Measurements from ENCODE around the gene ARID3A. TPM values are rescaled to one million over a fixed set of nuclear protein-coding genes. Genes with fewer than 3 reads are reported as not detected.
A peak's percentile ranks its signal among the peaks of the same experiment; 100 is the strongest.

Gene ARID3A
- total RNA-seq, 2 experiments from 2014 or later: 25.1 to 36.0 TPM

- Mint-ChIP-seq H3K9me3 (ENCODE audit: low read depth) (peaks cover 2% of the 10 kb centered on the region), H3K27me3 (no peaks in the 10 kb centered on the region), H3K27ac (no peak overlapping the region), H3K4me1 (peaks cover 4% of the 10 kb centered on the region), H3K36me3 (ENCODE audit: low read depth) (peaks cover 13% of the 10 kb centered on the region), H3K4me3 (no peak overlapping the region)
- POLR2A ChIA-PET: no interaction called here
- intact Hi-C loops (cut with DNase I, micrococcal nuclease): no loop called here
- CTCF ChIA-PET: no interaction called here
- ATAC-seq: no peak
- no peak for DNase-seq
These were observed 37.0 kb downstream of the ARID3A start for GRCh38 chr19:962683-963400.

- H3K4me3 Mint-ChIP-seq: no peak overlapping the region
- no peak for DNase-seq
- intact Hi-C loops (cut with DNase I, micrococcal nuclease): no loop called here
- peaks cover 2% of the 10 kb centered on the region for H3K9me3 Mint-ChIP-seq (ENCODE audit: low read depth)
- H3K27me3 Mint-ChIP-seq: no peaks in the 10 kb centered on the region
- CTCF ChIA-PET: interaction anchor here (0.7 kb wide), 1 partner anchor 18 kb away, joined by 4 read pairs; no protein-coding TSS in a partner anchor
- peaks cover 17% of the 10 kb centered on the region for H3K36me3 Mint-ChIP-seq (ENCODE audit: low read depth)
- H3K4me1 Mint-ChIP-seq: peaks cover 4% of the 10 kb centered on the region
- H3K27ac Mint-ChIP-seq: no peak overlapping the region
- no peak for ATAC-seq
- POLR2A ChIA-PET: no interaction called here
These were observed 37.7 kb downstream of the ARID3A start for GRCh38 chr19:963486-963951.

GRCh38 chr19:964116-964520 is 38.3 kb downstream of the ARID3A start:
- Mint-ChIP-seq H3K27ac (no peak overlapping the region), H3K4me3 (no peak overlapping the region), H3K4me1 (no peaks in the 10 kb centered on the region), H3K9me3 (ENCODE audit: low read depth) (peaks cover 2% of the 10 kb centered on the region), H3K36me3 (ENCODE audit: low read depth) (peaks cover 19% of the 10 kb centered on the region), H3K27me3 (no peaks in the 10 kb centered on the region)
- DNase-seq (no peak), ATAC-seq (no peak)
- ChIA-PET CTCF (interaction anchor here (0.5 to 0.7 kb wide), 2 partner anchors 18 to 210 kb away, joined by 3 to 4 read pairs; no protein-coding TSS in a partner anchor), POLR2A (no interaction called here)
- intact Hi-C loops (cut with DNase I, micrococcal nuclease): no loop called here

GRCh38 chr19:964761-965694 is 39.2 kb downstream of the ARID3A start:
- intact Hi-C loops (cut with DNase I, micrococcal nuclease): no loop called here
- ChIA-PET POLR2A (no interaction called here), CTCF (interaction anchor here (0.5 to 0.7 kb wide), 2 partner anchors 138 to 210 kb away, joined by 3 to 4 read pairs; no protein-coding TSS in a partner anchor)
- H3K27ac Mint-ChIP-seq: no peak overlapping the region
- H3K4me3 Mint-ChIP-seq: no peak overlapping the region
- ATAC-seq (peak; percentile 36), DNase-seq (no peak)
- H3K27me3 Mint-ChIP-seq: no peaks in the 10 kb centered on the region
- peaks cover 20% of the 10 kb centered on the region for H3K36me3 Mint-ChIP-seq (ENCODE audit: low read depth)
- H3K4me1 Mint-ChIP-seq: no peaks in the 10 kb centered on the region
- peaks cover 2% of the 10 kb centered on the region for H3K9me3 Mint-ChIP-seq (ENCODE audit: low read depth)

- H3K36me3 Mint-ChIP-seq (ENCODE audit: low read depth): peaks cover 32% of the 10 kb centered on the region
- POLR2A ChIA-PET: no interaction called here
- CTCF ChIA-PET: interaction anchor here (0.7 to 0.9 kb wide), 2 partner anchors 15 to 311 kb away, joined by 3 read pairs; no protein-coding TSS in a partner anchor
- H3K27ac Mint-ChIP-seq: no peak overlapping the region
- ATAC-seq (no peak), DNase-seq (no peak)
- H3K9me3 Mint-ChIP-seq (ENCODE audit: low read depth): peaks cover 7% of the 10 kb centered on the region
- intact Hi-C loops (cut with DNase I, micrococcal nuclease): no loop called here
- no peak overlapping the region for H3K4me3 Mint-ChIP-seq
- H3K27me3 Mint-ChIP-seq: no peaks in the 10 kb centered on the region
- H3K4me1 Mint-ChIP-seq: no peaks in the 10 kb centered on the region
These were observed 40.8 kb downstream of the ARID3A start for GRCh38 chr19:966485-967088.

GRCh38 chr19:970695-971094 is 44.9 kb downstream of the ARID3A start:
- CTCF ChIA-PET: interaction anchor here (0.6 to 2.1 kb wide), 3 partner anchors 11 to 127 kb away, joined by 3 to 6 read pairs (median 4); no protein-coding TSS in a partner anchor
- H3K4me1 Mint-ChIP-seq: no peaks in the 10 kb centered on the region
- POLR2A ChIA-PET: no interaction called here
- H3K27ac Mint-ChIP-seq: no peak overlapping the region
- ATAC-seq: no peak
- H3K36me3 Mint-ChIP-seq (ENCODE audit: low read depth): peaks cover 29% of the 10 kb centered on the region
- peaks cover 5% of the 10 kb centered on the region for H3K9me3 Mint-ChIP-seq (ENCODE audit: low read depth)
- DNase-seq: peak; percentile 46
- intact Hi-C loops (cut with DNase I, micrococcal nuclease): no loop called here
- no peaks in the 10 kb centered on the region for H3K27me3 Mint-ChIP-seq
- no peak overlapping the region for H3K4me3 Mint-ChIP-seq

- H3K36me3 Mint-ChIP-seq (ENCODE audit: low read depth): peaks cover 29% of the 10 kb centered on the region
These were observed 46.0 kb downstream of the ARID3A start for GRCh38 chr19:971795-972194.

GRCh38 chr19:972281-972680 is 46.4 kb downstream of the ARID3A start:
- peaks cover 29% of the 10 kb centered on the region for H3K36me3 Mint-ChIP-seq (ENCODE audit: low read depth)
- intact Hi-C loops (cut with DNase I, micrococcal nuclease): no loop called here
- no peaks in the 10 kb centered on the region for H3K4me1 Mint-ChIP-seq
- no peak overlapping the region for H3K27ac Mint-ChIP-seq
- ChIA-PET POLR2A (no interaction called here), CTCF (no interaction called here)
- peaks cover 5% of the 10 kb centered on the region for H3K9me3 Mint-ChIP-seq (ENCODE audit: low read depth)
- no peak for ATAC-seq
- no peaks in the 10 kb centered on the region for H3K27me3 Mint-ChIP-seq
- DNase-seq: no peak
- no peak overlapping the region for H3K4me3 Mint-ChIP-seq

More at GRCh38 chr19:971795-972194, 46.0 kb downstream of the ARID3A start:
- no peak overlapping the region for H3K4me3 Mint-ChIP-seq
- no peak for DNase-seq
- CTCF ChIA-PET: interaction anchor here (0.6 to 2.1 kb wide), 2 partner anchors 10 to 300 kb away, joined by 3 to 6 read pairs; no protein-coding TSS in a partner anchor
- intact Hi-C loops (cut with DNase I, micrococcal nuclease): no loop called here
- POLR2A ChIA-PET: no interaction called here
- H3K27ac Mint-ChIP-seq: no peak overlapping the region
- H3K9me3 Mint-ChIP-seq (ENCODE audit: low read depth): peaks cover 5% of the 10 kb centered on the region
- ATAC-seq: no peak
- no peaks in the 10 kb centered on the region for H3K4me1 Mint-ChIP-seq
- H3K27me3 Mint-ChIP-seq: no peaks in the 10 kb centered on the region

GRCh38 chr19:973726-974563 is 48.1 kb downstream of the ARID3A start:
- no peaks in the 10 kb centered on the region for H3K4me1 Mint-ChIP-seq
- H3K4me3 Mint-ChIP-seq: no peak overlapping the region
- POLR2A ChIA-PET: no interaction called here
- no peak overlapping the region for H3K27ac Mint-ChIP-seq
- no peaks in the 10 kb centered on the region for H3K27me3 Mint-ChIP-seq
- CTCF ChIA-PET: interaction anchor here (1.1 kb wide), 1 partner anchor 50 kb away, joined by 3 read pairs; no protein-coding TSS in a partner anchor
- no peak for ATAC-seq
- peaks cover 5% of the 10 kb centered on the region for H3K9me3 Mint-ChIP-seq (ENCODE audit: low read depth)
- intact Hi-C loops (cut with DNase I, micrococcal nuclease): no loop called here
- H3K36me3 Mint-ChIP-seq (ENCODE audit: low read depth): peaks cover 21% of the 10 kb centered on the region
- no peak for DNase-seq

GRCh38 chr19:974564-975257 is 48.9 kb downstream of the ARID3A start:
- no peak for ATAC-seq
- DNase-seq: no peak
- Mint-ChIP-seq H3K27me3 (no peaks in the 10 kb centered on the region), H3K9me3 (ENCODE audit: low read depth) (peaks cover 5% of the 10 kb centered on the region), H3K4me1 (no peaks in the 10 kb centered on the region), H3K27ac (no peak overlapping the region), H3K4me3 (no peak overlapping the region), H3K36me3 (ENCODE audit: low read depth) (peaks cover 18% of the 10 kb centered on the region)
- intact Hi-C loops (cut with DNase I, micrococcal nuclease): no loop called here
- CTCF ChIA-PET: interaction anchor here (1.1 kb wide), 1 partner anchor 51 kb away, joined by 3 read pairs; no protein-coding TSS in a partner anchor
- POLR2A ChIA-PET: no interaction called here

Measured in activated CD4-positive, alpha-beta T cell treated with anti-CD3 and anti-CD28 coated beads for 36 hours (primary cell).